Cortex of kidney (tissue), 1 donor: ENCODE data around the gene SHISA4.
"Not testable (repeated sequence)": the region's sequence is repeated elsewhere in the genome, so short reads cannot be mapped to it uniquely, and the experiment has no call there.

Experiments
- DNase-seq: peaks from one replicate; lab custom pipeline; 2025; lab: John Stamatoyannopoulos, UW

SHISA4 gene, protein sequence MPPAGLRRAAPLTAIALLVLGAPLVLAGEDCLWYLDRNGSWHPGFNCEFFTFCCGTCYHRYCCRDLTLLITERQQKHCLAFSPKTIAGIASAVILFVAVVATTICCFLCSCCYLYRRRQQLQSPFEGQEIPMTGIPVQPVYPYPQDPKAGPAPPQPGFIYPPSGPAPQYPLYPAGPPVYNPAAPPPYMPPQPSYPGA

DNA sequence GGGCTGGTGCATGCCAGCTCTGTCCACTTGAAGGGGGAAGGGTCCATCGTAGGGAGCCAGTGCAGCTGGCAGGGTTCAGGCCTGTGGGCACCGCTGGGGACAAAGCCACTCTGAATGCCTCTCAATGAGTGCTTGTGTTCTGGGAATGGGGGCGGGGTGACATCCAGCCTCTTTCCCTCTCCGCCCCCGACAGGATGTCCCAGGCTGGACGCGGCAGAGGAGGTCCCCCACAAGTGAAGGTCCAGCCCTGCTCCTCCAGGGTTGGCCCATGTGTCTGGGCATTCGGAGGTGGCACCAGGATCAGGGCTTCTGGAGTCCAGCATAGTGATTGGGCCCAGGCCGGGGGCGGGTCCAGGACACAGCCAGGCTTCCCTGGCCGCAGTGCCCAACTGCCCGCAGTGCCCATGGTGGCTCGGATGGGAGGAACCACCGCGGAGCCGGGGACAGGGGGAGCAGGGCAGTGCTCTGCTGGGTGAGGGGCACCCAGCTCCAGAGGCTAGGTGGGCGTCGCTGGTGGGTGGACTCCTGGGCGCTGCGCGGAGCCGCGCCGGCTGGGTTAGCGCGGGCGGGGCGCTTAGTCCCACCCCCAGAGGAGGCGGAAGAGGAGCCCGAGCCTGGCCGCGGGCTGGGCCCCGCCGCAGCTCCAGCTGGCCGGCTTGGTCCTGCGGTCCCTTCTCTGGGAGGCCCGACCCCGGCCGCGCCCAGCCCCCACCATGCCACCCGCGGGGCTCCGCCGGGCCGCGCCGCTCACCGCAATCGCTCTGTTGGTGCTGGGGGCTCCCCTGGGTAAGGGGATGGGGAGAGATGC lies at the start of gene SHISA4:
Gene SHISA4, plus strand, starts transcription at position 617 of the 808 bp plus-strand sequence. Its CDS starts 97 bp downstream, at position 714.
- no peak for DNase-seq

DNA sequence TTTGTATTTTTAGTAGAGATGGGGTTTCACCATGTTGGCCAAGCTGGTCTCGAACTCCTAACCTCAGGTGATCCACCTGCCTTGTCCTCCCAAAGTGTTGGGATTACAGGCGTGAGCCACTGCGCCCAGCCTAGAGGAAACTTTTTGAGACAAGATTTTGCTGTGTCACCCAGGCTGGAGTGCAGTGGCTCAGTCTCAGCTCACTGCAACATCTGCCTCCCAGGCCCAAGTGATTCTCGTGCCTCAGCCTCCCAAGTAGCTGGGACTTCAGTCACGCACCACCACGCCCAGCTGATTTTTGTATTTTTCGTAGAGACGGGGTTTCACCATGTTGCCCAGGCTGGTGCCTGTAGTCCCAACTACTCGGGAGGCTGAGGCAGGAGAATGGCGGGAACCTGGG lies 49.6 kb upstream of the SHISA4 start:
- DNase-seq, result not testable (repeated sequence)

DNA sequence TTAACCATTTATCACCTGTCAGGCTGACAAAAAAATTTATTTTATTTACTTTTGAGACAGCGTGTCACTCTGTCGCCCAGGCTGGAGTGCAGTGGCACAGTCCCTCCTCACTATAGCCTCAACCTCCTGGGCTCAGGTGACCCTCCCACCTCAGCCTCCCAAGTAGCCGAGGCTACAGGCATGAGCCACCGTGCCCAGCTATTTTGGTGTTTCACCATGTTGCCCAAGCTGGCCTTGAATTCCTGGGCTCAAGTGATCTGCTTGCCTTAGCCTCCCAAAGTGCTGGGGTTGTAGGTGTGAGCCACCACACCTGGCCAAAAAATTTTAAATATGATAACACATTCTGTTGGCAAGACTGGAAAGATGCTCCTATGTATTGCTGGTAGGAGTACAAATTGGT lies 48.6 kb upstream of the SHISA4 start:
- DNase-seq, result no peak

DNA sequence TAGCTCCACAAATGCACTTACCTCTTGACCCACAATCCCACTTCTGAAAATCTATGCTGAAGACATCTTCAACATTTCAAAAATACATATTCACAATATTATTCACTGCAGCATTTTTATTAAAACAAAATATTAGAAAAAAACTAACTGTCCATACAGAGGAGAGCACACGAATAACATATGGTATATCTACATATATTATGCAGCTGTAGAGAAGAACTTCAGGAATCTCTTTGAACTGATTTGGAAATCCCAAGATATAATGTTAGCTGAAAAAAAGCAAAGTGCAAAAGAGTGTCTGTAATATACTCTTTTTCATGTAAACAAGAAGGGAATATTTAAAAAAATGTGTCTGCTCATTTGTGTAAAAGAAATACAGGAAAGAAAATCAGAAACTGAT lies 48.2 kb upstream of the SHISA4 start:
- no peak for DNase-seq

DNA sequence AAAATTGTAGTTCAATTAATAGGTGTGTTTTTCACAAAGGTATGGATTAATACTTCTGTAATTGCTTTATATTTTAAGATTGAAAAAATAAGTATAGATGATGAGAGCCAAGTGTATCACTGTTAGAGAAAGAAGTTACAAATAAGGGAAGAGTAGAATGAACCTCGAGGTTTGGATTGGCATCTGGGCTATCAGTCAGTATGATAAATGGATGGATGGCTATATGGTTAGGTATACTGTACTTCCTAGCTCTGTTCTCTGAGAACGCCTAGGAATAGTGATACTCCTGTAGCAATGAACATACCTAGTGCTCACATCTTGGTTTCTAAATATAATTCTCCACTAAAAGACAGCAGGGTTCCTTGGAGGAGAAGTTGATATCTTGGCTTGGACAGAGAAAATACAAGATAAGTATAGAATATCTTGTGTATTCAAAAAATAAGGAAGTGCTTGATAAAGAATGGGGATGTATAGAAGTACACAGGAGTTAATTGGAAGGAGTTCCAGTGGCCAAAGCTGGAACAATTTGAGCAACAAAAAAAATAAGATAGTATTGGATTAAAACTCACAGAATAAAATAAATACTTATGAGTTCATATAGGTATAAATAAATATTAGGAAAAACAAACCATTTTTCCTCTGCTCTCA lies 47.3 kb upstream of the SHISA4 start:
- no peak for DNase-seq

DNA sequence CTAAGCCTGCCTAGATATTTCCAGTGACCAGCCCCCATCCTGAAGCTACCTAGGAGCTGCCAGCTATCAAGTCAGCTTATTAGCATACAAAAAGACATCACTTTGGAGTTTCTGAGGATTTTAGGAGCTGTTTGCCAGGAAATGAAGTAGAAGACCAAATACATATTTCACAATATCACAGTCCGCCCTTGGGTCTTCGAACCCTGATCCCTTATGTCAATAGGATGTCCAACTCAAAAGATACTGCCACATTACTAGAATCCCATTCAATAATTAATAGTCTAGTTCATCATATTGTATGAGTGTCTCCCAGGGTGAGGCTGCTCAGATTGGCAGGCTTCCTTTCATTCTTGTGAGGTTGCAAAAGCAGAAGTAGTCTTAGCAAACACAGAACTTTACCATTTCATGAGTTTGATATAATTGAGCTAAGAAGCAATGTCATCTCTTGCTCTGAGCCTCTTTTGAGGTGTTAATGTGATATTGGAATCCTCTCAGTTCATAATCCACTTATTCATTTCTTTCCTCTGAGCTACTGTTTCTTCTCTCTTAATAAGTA lies 46.1 kb upstream of the SHISA4 start:
- DNase-seq, result no peak

DNA sequence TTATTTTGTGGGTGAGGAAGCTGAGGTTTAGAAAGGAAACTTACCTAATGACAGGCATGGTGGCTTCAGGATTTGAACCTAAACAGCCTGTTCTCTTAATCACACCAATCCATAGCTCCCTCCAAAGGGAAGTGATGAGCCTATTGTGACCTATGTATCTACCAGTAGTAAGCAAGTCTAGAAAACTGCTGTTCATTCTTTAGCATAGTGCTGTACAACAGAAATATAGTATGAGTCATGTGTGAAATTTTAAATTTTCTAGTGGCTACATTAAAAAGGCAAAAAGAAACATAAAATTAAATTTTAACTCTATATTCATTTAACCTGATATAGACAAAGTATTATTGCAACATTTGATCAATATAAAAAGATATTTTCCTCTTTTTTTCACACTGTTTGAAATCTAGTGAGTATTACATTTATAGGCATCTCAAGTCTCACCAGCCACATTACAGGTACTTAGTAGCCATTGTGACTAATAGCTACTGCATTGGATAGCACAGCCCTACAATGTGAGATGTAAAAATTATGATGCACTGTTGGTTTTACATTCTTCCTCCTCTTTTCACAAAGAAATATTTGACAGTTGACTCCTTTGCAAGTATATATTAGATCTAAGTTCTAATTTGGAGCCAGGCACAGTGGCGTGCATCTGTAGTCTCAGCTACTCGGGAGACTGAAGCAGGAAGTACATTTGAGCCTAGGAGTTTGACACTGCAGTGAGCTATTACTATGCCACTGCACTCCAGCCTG lies 43.2 kb upstream of the SHISA4 start:
- DNase-seq, result no peak

DNA sequence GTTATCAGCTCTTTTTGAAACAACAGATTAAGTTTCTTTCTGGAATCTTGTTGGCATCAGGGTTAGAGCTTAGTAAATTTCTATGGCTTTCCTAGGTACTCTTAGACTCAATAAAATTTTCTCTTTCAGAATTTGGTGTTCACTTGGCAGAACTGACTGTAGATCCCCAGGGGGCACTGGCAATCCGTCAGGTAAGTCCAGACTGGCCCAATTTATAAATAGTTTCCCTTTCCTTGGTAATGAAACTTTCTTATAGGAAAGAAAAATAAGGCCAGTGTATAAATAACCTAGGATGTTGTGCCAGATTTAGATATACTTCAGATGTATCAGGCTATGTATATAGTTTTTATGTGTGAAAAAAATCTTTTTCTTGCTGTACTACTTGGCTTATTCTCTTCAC lies 41.5 kb upstream of the SHISA4 start:
- DNase-seq, result no peak

DNA sequence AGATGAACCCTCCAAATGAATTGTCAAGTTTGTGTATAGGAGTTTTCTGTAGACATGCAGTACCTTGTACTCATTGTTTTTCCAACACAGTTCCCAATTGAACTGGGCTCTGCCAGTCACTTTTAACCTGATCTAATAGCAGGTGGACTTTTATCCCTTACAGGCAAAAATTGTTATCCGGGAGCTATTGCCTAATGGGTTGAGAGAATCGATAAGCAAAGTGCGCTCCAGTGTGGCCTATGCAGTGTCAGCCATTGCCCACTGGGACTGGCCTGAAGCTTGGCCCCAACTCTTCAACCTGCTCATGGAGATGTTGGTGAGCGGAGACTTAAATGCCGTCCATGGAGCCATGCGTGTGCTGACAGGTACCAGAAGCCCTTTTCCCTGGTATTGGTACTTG lies 40.5 kb upstream of the SHISA4 start:
- no peak for DNase-seq

DNA sequence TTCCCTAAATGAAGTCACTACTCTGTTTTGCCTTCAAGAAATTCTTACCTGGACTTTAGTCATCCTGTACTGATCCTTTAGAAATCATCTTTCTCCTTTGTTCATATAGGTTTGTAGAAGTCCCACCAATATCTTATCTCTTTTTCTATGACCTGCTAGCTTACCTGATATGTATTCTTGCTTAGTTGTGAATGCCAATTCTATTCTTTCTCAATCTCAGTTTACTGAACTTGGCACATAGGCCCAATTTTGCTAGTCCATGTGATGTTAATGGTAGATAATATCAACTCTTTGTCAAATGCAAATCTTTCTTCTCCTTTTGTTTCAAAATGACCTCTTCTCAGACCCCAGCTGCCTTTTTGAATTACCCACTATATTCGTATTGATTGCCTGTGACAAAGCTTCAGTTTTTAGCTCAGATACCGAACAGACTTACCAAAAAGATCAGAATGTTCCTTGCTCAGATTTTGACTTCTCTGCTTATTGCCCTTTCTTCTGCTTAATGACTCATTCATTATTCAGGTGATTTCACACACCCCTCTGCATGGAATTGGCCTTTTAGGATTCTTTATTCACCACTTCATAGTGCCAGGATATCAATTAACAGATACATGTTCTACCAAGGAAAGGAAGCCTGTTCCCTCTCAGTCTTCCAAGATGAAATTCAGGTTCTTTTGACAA lies 39.2 kb upstream of the SHISA4 start:
- DNase-seq, result no peak

DNA sequence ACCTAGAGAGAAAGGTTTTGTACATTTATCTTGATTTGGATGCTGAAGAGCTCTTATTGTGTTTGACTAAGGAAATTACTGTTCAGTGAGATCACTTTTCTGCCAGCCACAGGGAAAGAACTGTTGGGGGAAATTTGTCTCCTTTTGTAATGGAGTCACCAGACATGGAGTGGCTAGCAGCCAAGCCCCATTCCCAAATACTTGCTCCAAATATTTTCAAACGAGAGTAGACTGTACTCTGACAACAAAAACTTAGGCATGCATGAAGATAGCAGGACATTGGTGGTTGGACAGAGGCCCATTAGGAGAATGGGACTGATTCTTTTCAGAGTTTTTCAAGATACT lies 38.7 kb upstream of the SHISA4 start:
- DNase-seq, result no peak

DNA sequence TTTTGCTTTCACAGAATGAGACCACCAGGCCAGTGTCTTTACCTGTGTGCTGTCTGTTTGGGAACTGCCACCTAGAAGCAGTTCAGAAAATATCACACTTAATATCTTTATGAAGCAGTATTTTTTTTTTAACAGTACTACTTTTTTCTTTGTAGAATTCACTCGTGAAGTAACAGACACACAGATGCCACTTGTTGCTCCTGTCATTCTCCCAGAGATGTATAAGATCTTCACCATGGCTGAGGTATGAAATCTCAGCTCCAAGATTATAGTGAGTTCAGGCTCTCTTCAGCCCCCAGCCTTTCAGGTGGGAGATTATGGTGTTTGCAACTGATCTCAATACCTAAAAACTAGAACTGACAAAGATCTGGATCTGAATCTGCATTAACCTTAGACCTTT lies 36.7 kb upstream of the SHISA4 start:
- DNase-seq, result no peak

DNA sequence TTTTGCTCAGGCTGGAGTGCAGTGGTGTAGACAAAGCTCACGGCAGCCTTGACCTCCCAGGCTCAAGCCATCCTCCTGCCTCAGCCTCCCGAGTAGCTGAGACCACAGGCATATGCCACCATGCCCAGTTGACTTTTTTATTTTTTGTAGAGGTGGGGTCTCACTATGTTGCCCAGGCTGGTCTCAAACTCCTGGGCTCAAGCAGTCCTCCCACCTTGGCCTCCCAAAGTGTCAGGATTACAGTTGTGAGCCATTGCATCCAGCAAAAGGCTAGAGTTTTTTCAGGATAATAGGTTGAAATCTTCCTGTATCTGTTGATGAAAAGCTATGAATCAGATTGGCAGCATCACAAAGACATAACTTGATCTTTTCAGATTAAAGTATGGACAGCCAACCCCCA lies 32.0 kb upstream of the SHISA4 start:
- DNase-seq, result not testable (repeated sequence)

DNA sequence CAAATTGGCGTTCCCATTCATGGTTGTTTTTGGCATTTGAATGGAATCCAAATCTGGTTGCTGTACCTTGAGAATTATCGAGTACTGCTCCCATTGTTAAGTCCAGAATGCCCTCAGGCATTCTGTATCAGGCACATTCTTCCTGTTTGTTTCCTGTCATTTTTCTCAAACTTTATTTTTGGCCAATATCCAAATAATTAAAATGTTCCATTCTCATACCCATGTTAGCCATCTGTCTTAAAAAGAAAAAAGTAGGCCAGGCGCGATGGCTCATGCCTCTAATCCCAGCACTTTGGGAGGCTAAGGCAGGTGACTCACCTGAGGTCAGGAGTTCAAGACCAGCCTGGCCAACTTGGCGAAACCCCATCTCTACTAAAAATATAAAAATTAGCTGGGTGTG lies 29.3 kb upstream of the SHISA4 start:
- DNase-seq, result no peak

DNA sequence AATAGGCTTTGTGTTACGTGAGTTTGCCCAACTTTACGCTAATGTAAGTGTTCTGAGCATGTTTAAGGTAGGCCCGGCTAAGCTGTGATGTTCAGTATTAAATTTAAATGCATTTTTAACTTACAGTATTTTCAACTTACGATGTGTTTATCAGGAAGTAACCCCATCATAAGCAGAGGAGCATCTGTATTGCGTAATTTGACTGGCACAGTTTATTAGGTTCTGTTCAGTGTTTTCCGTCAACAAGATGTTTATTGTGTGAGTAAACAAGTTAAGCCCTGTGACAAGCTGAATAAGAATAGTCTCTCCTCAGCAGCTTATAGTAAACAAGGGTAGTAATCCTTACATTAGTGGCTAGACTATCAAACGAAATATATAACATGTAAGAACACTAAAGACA lies 27.2 kb upstream of the SHISA4 start:
- DNase-seq, result no peak

DNA sequence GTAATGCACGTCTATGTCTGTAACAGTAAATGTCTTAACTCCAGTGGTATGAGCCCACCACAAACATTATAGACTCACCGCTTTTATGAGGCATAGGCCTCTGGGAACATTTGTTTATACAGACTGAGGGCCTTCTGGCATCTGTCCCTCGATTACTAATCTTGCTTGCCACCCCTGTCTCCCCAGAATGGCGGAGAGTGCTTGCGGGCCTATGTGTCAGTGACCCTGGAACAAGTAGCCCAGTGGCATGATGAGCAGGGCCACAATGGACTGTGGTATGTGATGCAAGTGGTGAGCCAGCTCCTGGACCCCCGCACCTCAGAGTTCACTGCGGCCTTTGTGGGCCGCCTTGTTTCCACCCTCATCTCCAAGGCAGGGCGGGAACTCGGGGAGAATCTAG lies 18.3 kb upstream of the SHISA4 start:
- no peak for DNase-seq

DNA sequence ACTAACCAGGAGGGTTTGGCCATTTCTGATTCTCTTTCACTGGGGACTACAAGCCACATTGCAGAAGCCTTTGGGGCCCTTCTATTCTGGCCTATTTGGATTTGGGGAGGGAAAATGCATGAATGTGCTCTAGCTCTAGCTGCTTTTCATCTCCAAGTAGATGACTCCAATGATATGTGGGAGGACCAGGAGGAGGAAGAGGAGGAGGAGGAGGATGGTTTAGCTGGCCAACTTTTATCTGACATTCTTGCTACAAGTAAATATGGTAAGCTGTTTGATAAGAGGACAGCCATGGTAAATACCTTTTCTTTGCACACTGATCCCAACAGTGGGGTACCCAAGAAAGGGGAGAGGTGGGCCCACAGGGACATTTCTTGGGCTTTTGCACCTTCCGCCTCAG lies 14.0 kb upstream of the SHISA4 start:
- DNase-seq, result no peak

DNA sequence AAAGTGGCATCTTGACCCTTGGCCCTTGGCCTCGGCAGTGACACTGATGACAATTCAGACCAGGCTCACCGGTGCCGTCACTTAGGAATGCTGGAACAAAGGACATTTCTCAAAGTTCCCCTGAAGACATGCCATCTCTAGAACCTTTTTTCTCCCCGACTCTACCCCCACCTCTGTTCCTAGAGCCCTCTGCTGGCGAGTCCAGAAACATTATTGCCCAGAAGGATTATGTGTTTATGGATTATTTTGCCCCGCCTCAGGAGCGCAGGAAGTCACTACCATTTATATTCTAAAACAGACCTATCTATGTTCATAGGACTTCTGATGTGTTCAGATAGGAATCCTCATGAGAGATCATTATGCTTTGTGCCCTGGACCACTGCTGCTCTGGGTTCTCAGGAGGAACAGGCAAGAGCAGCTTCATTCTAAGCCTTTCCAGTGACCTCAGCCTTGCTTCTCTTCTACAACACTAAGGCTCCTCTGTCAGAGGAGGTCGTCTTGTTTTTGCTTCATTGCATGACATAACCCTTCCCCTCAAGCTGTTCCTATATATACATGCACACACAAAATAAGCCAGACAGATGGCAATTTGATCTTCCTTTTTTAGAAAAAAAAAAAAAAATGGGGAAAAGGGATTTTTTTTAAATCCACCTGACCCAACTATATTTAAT lies 12.4 kb upstream of the SHISA4 start:
- no peak for DNase-seq

DNA sequence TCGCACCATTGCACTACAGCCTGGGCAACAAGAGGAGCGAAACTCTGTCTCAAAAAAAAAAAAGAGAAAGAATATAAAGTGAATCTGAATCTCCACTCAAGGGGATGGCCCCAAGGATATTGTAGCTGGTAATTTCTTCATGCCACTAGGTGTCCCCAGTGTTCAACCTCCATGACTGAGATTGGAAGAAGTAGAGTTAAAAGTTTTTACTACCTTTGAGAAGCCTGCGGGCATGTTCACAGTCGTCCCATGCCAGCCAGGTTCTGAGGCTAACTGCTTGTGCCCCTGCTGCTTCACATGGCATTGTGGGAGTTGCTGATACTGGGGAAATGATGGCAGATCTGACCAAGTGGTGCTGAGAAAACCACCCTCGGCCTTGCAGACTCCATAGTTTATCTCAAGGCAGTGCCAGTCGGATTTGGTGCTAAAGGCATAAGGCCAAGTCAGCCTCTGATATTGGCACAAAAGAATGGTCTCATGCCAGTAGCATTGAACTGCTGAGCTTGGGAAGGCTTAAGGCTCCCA lies 10.8 kb upstream of the SHISA4 start:
- DNase-seq, result no peak

DNA sequence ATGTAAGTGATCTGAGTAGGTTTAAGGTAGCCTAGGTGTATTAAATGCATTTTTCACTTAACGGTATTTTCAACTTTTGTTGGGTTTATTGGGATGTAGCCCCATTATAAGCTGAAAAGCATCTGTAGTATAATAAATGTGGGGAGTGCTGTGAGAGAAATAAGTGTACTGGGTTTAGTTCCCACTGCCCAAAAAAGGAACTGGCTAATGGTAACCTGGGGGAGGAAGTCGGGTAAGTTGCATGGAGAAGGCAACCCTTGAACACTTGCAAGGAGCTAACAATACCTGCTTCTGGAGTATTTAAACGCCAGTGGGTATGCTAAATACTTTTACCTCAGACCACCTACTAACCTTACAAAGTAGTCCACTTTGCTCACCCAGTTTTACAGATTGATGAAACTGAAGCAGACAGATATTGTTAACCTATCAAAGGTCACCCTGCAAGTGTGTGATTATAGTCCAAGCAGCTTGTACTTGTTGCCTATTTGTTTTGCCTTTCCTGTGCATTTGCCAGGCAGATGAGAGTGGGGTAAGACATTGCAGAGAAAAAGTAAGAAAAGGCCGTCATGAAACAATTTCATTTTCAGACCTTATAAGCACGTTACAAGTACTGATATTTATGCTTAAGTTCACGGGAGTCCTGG lies 7.6 kb upstream of the SHISA4 start:
- no peak for DNase-seq
